WERI-Rb-1 (cell line): Measurements from ENCODE around the gene ZNF587.
"Not testable (repeated sequence)": the region's sequence is repeated elsewhere in the genome, so short reads cannot be mapped to it uniquely, and the experiment has no call there.

Experiments
- DNase-seq: peaks from one replicate; pipeline ENCODE4 v3.0.0-alpha.2; 2020
- H3K27ac ChIP-seq: fragments of 250-450 bp; sonication (Bioruptor Pico); 2 replicates; pipeline ENCODE4 v1.5.1; 2020; ENCODE audit warnings: mild to moderate bottlenecking, moderate library complexity
- H3K27me3 ChIP-seq: fragments of 250-450 bp; sonication (Bioruptor Pico); 2 replicates; pipeline ENCODE4 v1.5.1; 2021; ENCODE audit warnings: mild to moderate bottlenecking, low read depth, moderate library complexity; ENCODE audit not compliant: insufficient read depth, severe bottlenecking
- H3K36me3 ChIP-seq: fragments of 250-450 bp; sonication (Bioruptor Pico); 2 replicates; pipeline ENCODE4 v1.5.1; 2020; ENCODE audit warnings: mild to moderate bottlenecking, moderate library complexity
- H3K4me3 ChIP-seq: 2 replicates; pipeline ENCODE4 v1.5.1; 2011; ENCODE audit warnings: low read depth, mild to moderate bottlenecking, control low read depth, low read length
- H3K9me3 ChIP-seq: fragments of 250-450 bp; sonication (Bioruptor Pico); 2 replicates; pipeline ENCODE4 v1.5.1; 2021; ENCODE audit warnings: mild to moderate bottlenecking, moderate library complexity; ENCODE audit not compliant: severe bottlenecking
- CTCF ChIP-seq: IDR thresholded peaks from 2 replicates; pipeline ENCODE4 v1.5.1; 2011; ENCODE audit warnings: low read depth, mild to moderate bottlenecking, control low read depth, inconsistent platforms, low read length

ZNF587 gene

GRCh38 chr19:57872450-57872849 is 22.8 kb downstream of the ZNF587 start:
- no peak overlapping the region for H3K4me3 ChIP-seq
- H3K27me3 ChIP-seq, result no peaks in the 10 kb centered on the region
- H3K9me3 ChIP-seq, result peaks cover 3% of the 10 kb centered on the region
- no peak overlapping the region for H3K27ac ChIP-seq
- H3K36me3 ChIP-seq, result peaks cover 73% of the 10 kb centered on the region
- DNase-seq, result no peak
- no peak for TF ChIP-seq CTCF

- peaks cover 70% of the 10 kb centered on the region for H3K36me3 ChIP-seq
These were observed 24.5 kb downstream of the ZNF587 start for GRCh38 chr19:57873883-57874799.

GRCh38 chr19:57886046-57886445 is 36.4 kb downstream of the ZNF587 start:
- Histone ChIP-seq H3K36me3 (peaks cover 36% of the 10 kb centered on the region), H3K4me3 (no peak overlapping the region), H3K27me3 (no peaks in the 10 kb centered on the region), H3K27ac (no peak overlapping the region), H3K9me3 (peaks cover 4% of the 10 kb centered on the region)
- TF ChIP-seq CTCF, result no peak
- no peak for DNase-seq

More at GRCh38 chr19:57873883-57874799, 24.5 kb downstream of the ZNF587 start:
- not testable (repeated sequence) for DNase-seq, H3K27me3 ChIP-seq, H3K27ac ChIP-seq, H3K4me3 ChIP-seq, H3K9me3 ChIP-seq

GRCh38 chr19:57887195-57887941 is 37.7 kb downstream of the ZNF587 start:
- peaks cover 36% of the 10 kb centered on the region for H3K36me3 ChIP-seq
- peak overlapping the region; percentile 16 for H3K27ac ChIP-seq
- peaks cover 4% of the 10 kb centered on the region for H3K9me3 ChIP-seq
- H3K27me3 ChIP-seq, result no peaks in the 10 kb centered on the region
- TF ChIP-seq CTCF, result no peak
- peak; percentile 40 for DNase-seq
- peak overlapping the region; percentile 99 for H3K4me3 ChIP-seq

GRCh38 chr19:57888107-57888559 is 38.5 kb downstream of the ZNF587 start:
- H3K27me3 ChIP-seq, result no peaks in the 10 kb centered on the region
- no peak for TF ChIP-seq CTCF
- H3K9me3 ChIP-seq, result peaks cover 4% of the 10 kb centered on the region
- DNase-seq, result no peak
- peak overlapping the region; percentile 99 for H3K4me3 ChIP-seq
- H3K36me3 ChIP-seq, result peaks cover 31% of the 10 kb centered on the region
- H3K27ac ChIP-seq, result peak overlapping the region; percentile 88
